ENCODE measurements around the gene IQCK.

GRCh38 chr16:19706846-19707245 lies 11.2 kb upstream of the IQCK start:
- TF ChIP-seq POLR2A (IDR thresholded peaks at IDR 0.05), result no peak
- TF ChIP-seq, protein P1, sequence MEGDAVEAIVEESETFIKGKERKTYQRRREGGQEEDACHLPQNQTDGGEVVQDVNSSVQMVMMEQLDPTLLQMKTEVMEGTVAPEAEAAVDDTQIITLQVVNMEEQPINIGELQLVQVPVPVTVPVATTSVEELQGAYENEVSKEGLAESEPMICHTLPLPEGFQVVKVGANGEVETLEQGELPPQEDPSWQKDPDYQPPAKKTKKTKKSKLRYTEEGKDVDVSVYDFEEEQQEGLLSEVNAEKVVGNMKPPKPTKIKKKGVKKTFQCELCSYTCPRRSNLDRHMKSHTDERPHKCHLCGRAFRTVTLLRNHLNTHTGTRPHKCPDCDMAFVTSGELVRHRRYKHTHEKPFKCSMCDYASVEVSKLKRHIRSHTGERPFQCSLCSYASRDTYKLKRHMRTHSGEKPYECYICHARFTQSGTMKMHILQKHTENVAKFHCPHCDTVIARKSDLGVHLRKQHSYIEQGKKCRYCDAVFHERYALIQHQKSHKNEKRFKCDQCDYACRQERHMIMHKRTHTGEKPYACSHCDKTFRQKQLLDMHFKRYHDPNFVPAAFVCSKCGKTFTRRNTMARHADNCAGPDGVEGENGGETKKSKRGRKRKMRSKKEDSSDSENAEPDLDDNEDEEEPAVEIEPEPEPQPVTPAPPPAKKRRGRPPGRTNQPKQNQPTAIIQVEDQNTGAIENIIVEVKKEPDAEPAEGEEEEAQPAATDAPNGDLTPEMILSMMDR (IDR thresholded peaks at IDR 0.05), result no peak
